Inflammatory macrophage treated with lipopolysaccharide for 1 hour (primary cell): ENCODE results near the gene PIK3C2A.

Experiments used
- DNase-seq, 2 donors: peaks; one replicate each; pipeline ENCODE4 v3.0.0-alpha.2; 2020 to 2022

Gene PIK3C2A

GRCh38 chr11:17209939-17210245, 2.1 kb upstream of the PIK3C2A start:
- DNase-seq: no peak

DNA sequence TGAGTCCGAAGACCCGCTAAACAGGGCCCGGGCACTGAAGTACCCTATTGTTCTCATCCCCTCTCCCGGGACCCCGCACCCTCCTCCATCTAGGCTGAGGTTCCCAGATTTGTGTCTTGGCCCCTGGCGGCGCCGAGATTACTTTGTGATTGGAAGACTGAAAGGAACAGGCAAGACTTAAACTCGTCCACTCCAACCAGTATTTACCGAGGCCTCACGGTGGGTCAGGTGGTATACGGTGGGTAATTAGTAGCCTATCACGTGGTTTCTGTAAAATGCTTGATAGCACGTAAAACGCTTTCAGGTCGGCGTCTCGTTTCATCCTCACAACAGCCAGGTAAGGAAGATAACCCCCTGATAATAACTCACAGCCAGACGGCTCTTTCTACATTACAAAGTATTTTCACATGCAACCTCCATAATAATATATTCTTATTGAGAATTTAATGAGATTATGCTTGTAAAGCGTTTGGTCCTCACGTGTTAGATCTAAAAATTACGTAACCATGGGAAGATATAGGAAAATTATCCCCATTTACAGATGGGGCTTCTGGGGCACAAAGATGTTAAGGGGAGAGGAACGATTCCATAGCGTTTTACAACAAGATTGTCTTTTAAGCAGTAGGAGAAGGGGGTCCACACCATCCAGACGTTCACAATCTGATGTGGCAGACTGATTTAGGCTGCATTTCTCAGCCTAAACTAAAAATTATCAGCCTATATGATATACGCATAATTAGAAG, 642 bp upstream of the PIK3C2A start:
- peak in 1 of 2 donors; percentile 6 for DNase-seq

GRCh38 chr11:17206463-17206862, 1.3 kb downstream of the PIK3C2A start:
- DNase-seq: no peak

DNA sequence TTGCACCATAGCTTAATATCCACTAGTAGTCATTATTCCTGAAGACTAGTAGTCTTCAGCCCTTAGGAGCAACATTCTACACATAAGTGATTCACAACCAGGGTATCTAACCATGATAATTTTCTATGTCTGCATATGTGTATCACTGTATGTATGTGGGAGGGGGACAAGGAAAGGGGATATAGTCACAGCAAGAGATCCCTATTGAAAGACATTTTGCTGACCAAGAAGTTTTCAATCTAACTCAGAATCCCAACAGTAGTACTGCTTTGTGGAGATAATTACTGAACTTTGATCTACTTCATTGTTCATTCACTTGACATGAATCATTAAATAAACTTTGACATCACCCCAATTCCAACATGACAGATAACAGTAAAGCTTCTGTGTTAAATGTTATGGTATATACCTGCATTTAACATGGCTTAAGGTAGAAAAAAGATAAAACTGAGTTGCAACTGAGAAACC, 10.3 kb downstream of the PIK3C2A start:
- no peak for DNase-seq

- no peak for DNase-seq
These were observed 19.1 kb downstream of the PIK3C2A start for GRCh38 chr11:17188675-17189074.

DNA sequence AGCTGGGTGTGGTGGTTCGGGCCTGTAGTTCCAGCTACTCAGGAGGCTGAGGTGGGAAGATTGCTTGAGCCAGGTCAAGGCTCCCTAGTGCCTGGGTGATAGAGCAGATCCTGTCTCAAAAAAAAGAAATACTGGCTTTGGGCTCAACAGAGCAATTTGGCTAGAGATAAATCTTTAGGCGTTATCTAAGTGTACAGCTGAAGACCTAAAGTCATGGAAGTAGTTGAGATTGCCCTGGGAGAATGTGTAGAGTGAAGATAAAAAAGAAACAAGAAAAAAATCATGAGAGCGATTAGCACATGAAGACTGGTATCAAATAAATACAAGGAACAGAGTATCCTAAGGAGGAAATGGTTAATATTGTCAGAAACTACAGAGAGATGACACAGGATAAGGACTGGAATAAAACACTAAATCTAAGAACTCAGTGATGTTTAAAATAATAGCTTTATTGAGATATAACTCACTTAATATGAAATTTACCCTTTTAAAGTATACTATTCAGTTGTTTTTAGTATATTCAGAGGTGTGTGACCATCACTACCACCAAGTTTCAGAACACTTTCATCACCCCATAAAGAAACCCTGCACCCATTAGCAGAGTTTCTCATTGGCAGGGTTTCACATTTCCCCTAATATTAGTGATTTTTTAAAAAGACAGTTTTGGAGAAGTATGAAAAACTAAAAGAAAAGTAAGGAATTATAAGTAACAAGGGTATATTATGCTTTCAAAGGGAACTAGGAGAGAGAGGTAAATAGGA, 20.7 kb downstream of the PIK3C2A start:
- DNase-seq: no peak

DNA sequence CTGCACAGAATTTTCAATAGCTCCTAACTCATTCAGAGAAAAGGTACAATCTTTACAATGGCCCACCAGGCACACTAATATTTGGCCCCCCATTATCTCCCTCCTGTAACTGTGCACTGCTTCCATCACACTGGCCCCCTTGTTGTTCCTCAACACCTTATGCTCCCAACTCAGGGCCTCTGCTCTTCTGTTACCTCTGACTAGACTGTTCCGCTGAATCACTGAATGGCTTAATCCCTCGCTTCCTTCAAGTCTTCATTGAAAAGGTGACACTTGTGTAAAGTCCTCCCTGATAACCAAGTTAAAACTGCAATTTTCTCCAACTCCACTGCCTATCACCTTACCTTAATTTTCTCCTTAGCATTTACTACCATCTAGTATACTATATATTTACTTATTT, 21.8 kb downstream of the PIK3C2A start:
- DNase-seq: no peak

DNA sequence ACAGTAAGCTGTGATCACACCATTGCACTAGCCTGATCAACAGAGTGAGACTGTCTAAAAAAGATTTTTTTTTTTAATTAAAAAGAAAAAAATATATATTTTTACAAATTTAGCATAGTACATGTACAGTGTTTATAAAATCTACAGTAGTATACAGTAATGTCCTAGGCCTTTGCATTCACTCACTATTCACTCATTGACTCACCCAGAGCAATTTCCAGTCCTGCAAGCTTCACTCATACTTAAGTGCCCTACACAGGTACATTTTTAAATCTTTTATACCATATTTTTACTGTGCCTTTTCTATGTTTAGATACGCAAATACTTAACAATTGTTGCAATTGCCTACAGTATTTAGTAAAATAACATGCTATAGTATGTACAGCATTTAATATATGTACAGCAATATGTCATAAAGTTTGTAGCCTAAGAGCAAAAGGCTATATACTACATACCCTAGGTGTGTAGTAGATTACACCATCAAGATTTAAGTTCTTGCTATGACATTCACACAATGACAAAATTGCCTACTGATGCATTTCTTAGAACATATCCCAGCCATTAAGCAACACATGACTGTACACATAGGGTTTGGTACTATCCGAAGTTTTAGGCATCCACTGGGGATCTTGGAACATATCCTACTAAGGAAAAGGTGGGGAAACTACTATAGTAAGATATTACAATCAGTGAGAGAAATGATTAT, 22.8 kb downstream of the PIK3C2A start:
- no peak for DNase-seq

DNA sequence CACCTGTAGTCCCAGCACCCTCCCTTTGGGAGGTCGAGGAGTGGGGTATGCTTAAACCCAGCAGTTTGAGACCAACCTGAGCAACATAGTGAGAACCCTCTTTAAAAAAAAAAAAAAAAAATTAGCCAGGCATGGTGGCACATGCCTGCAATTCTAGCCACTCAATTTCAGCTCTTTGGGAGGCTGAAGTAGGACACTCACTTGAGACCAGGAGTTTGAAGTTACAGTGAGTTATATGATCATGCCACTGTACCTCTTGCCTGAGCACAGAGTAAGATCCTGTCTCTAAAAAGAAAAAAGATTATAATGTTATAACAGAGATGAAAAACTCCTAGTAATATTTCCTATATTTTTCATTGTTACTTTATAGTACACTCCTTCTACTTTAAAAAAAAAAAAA, 23.9 kb downstream of the PIK3C2A start:
- no peak for DNase-seq

GRCh38 chr11:17179970-17180369, 27.8 kb downstream of the PIK3C2A start:
- DNase-seq: no peak

GRCh38 chr11:17173332-17173731, 34.5 kb downstream of the PIK3C2A start:
- DNase-seq: no peak

- no peak for DNase-seq
These were observed 35.9 kb downstream of the PIK3C2A start for GRCh38 chr11:17171916-17172315.

GRCh38 chr11:17171343-17171742, 36.4 kb downstream of the PIK3C2A start:
- no peak for DNase-seq

GRCh38 chr11:17169876-17170275, 37.9 kb downstream of the PIK3C2A start:
- no peak for DNase-seq

DNA sequence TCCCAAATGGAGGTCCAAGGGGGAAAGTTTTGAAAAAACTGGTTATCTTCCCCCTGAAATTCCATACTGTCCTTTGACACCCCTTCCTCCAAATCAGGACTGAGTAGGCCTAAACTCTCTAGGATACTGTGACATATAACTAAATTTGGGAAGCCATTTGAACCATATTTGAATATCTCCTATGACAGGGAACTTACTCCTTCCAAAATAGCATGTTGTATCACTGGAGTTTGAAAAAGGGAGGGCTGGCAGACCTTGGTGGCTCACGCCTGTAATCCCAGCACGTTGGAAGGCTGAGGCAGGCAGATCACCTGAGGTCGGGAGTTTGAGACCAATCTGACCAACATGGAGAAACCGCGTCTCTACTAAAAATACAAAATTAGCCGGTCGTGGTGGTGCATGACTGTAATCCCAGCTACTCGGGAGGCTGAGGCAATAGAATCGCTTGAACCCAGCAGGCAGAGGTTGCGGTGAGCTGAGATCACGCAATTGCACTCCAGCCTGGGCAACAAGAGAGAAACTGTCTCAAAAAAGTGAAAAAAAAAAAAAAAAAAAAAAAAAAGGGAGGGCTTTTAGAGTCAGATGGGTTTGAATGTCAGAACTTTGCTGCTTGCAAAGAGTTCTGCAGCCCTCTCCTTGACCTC, 42.4 kb downstream of the PIK3C2A start:
- no peak for DNase-seq

DNA sequence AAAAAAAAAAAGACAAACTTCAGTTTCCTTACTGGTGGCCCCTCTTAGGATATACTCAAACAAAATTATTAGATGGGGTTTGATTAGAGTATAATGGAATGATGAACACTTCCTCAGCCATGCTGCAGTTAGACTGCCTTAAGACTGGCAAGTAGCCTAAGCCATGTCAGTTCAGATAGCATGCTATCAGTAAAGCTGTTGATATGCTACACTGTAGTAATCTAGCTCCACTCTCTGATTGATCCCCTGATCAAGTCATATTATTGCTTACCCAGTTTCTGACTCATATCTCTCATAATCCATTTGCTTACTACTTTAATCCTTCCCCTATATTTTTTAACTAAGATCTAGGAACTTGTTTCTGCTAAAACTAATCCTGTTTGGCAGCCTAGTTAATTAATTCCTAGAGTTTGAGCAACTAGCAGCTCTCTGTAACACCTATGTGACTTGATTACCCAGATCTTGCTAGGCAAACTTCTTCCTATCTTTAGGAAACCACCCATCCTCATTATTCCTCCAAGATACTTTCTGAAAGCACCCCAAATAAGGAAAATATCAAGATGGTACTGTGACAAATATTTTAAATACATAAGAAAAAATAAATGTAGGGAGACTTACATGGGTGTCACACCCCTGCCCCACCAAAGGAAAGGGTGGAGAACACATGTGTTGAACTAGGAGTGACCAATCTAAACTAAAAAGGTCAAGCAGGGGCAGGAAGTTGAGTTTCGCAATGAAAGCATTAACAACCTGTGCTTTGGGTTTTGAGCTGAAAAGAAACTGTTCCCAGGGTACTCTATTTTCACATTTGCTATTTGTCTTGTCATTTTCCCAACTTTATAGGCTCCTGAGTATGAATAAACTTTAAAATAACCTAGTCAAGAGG, 43.2 kb downstream of the PIK3C2A start:
- DNase-seq: no peak

GRCh38 chr11:17163736-17164135, 44.0 kb downstream of the PIK3C2A start:
- DNase-seq: peak; percentile 28 to 35

DNA sequence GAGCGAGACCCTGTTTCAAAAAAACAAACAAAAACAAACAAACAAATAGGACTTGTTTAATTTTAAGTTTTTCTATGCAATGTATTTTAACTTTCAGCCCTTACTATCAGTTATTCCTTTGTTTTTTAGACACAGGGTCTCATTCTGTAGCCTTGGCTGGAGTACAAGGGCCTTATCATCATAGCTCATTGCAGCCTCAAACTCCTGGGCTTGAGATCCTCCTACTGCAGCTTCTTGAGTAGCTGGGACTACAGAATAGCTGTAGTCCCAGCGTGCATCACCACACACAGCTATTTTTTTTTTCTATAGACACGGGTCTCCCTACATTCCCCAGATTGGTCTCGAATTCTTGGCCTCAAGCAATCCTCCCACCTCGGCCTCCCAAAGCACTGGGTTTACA, 44.5 kb downstream of the PIK3C2A start:
- DNase-seq: no peak

- DNase-seq: no peak
These were observed 45.4 kb downstream of the PIK3C2A start for GRCh38 chr11:17162376-17162775.

- peak; percentile 27 to 40 for DNase-seq
These were observed 46.3 kb downstream of the PIK3C2A start for GRCh38 chr11:17161515-17161914.

DNA sequence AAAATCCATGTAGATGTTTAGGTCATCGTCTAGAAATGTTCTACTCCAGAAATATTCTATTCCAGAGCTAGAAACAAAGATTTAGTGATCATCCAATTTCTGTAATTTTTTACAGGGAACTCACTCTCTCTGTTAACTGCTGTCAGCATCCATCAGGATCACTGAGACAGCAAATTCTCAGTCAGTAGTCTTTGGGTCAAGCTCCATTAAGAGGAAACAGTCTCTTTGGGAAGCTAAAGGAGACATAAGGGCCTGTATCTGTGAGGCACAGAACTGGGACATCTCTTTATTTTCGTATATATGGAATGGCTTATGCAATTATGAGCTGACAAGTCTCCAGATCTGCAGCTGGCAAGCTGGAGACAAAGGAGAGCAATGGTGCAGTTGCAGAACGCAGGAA, 48.3 kb downstream of the PIK3C2A start:
- no peak for DNase-seq
